GM23248 (cell line): ENCODE measurements around the gene CAPN13. TPM values are rescaled to one million over a fixed set of nuclear protein-coding genes. Genes with fewer than 3 reads are reported as not detected.

Source experiments
- DNase-seq: peaks from one replicate; pipeline ENCODE4 v3.0.0-alpha.2; 2015
- H2AFZ ChIP-seq: fragments of 200-600 bp; sonication (generic); 2 replicates; pipeline ENCODE4 v1.6.1; 2016; ENCODE audit warnings: antibody characterized with exemption
- H3F3A ChIP-seq: fragments of 200-600 bp; sonication (generic); 2 replicates; pipeline ENCODE4 v1.6.1; 2016; ENCODE audit warnings: mild to moderate bottlenecking, antibody characterized with exemption, mixed run types; ENCODE audit not compliant: insufficient read depth
- H3K27ac ChIP-seq: fragments of 200-600 bp; sonication (generic); 2 replicates; pipeline ENCODE4 v1.5.1; 2016; ENCODE audit warnings: mild to moderate bottlenecking
- H3K27me3 ChIP-seq: fragments of 200-600 bp; sonication (generic); replicated peaks from 2 replicates; pipeline ENCODE4 v1.6.1; 2016; ENCODE audit warnings: mild to moderate bottlenecking; ENCODE audit not compliant: insufficient read depth
- H3K36me3 ChIP-seq: fragments of 200-600 bp; sonication (generic); 2 replicates; pipeline ENCODE4 v1.6.1; 2016; ENCODE audit warnings: low read depth, mild to moderate bottlenecking
- H3K4me1 ChIP-seq: fragments of 200-600 bp; sonication (generic); 2 replicates; pipeline ENCODE4 v1.6.1; 2016; ENCODE audit warnings: mild to moderate bottlenecking; ENCODE audit not compliant: insufficient read depth
- H3K4me2 ChIP-seq: fragments of 200-600 bp; sonication (generic); one replicate; pipeline ENCODE4 v1.6.1; 2016; ENCODE audit warnings: mild to moderate bottlenecking; ENCODE audit not compliant: unreplicated experiment
- H3K4me3 ChIP-seq: fragments of 200-600 bp; sonication (generic); 2 replicates; pipeline ENCODE4 v1.5.1; 2016; ENCODE audit warnings: mild to moderate bottlenecking
- H3K79me2 ChIP-seq: fragments of 200-600 bp; sonication (generic); 2 replicates; pipeline ENCODE4 v1.6.1; 2016; ENCODE audit warnings: mild to moderate bottlenecking; ENCODE audit not compliant: insufficient read depth
- H3K9ac ChIP-seq: fragments of 200-600 bp; sonication (generic); 2 replicates; pipeline ENCODE4 v1.6.1; 2016; ENCODE audit warnings: mild to moderate bottlenecking
- H3K9me2 ChIP-seq: fragments of 200-600 bp; sonication (generic); 2 replicates; pipeline ENCODE4 v1.6.1; 2016; ENCODE audit warnings: mixed run types, mild to moderate bottlenecking, moderate library complexity; ENCODE audit not compliant: insufficient read depth
- H3K9me3 ChIP-seq: fragments of 200-600 bp; sonication (generic); one replicate; pipeline ENCODE4 v1.6.1; 2017; ENCODE audit warnings: low read depth
- H4K20me1 ChIP-seq: fragments of 200-600 bp; sonication (generic); 2 replicates; pipeline ENCODE4 v1.6.0; 2016; ENCODE audit not compliant: insufficient read depth
- EZH2 ChIP-seq: fragments of 200-600 bp; sonication (generic); IDR thresholded peaks from 2 replicates; pipeline ENCODE4 v1.6.1; 2018; ENCODE audit warnings: antibody characterized with exemption, mild to moderate bottlenecking; ENCODE audit not compliant: insufficient read depth, poor library complexity, severe bottlenecking
- EZH2phosphoT487 ChIP-seq: fragments of 200-600 bp; sonication (generic); IDR thresholded peaks from 2 replicates; pipeline ENCODE4 v1.6.1; 2018; ENCODE audit warnings: antibody characterized with exemption, moderate library complexity, mild to moderate bottlenecking, low read depth; ENCODE audit not compliant: insufficient read depth
- WGBS, 2 experiments: methylation state at CpG; one replicate each; pipeline ENCODE4 v1.1.6; 2015 to 2017; ENCODE audit warnings: low lambda C conversion rate in 2 of 2, low coverage in 1 of 2; ENCODE audit errors: missing lambda C conversion rate in 2 of 2; 5-methylcytosine and 5-hydroxymethylcytosine counted together
- in situ Hi-C: fragments of 300-500 bp; cut with MboI; formaldehyde crosslinking; loops from 2 replicates; pipeline ENCODE4 v1.15.0; 2020
- polyA plus RNA-seq: library from polyadenylated mRNA; unstranded; fragments of >200 nt; fragmentation: Nextera tagmentation; extraction: Ambion mirVana; gene quantifications from 2 replicates; pipeline ENCODE4 v1.2.1, GENCODE V29; 2016
- total RNA-seq: library from RNA; depleted of rRNA; stranded (reverse); fragments of >200 nt; shearing (Covaris generic); gene quantifications from 2 replicates; pipeline ENCODE4 v1.2.3, GENCODE V29; 2014

The CAPN13 gene
- total and polyA plus RNA-seq, 2 experiments from 2014 or later = not detected

- Histone ChIP-seq H3K27ac (no peak overlapping the region), H3K9me3 (no peaks in the 10 kb centered on the region), H3K4me1 (no peaks in the 10 kb centered on the region), H3F3A (no peaks in the 10 kb centered on the region), H3K9ac (no peak overlapping the region), H3K27me3 (peaks cover 7% of the 10 kb centered on the region; the same call in 1 of the 2 replicates), H3K79me2 (no peaks in the 10 kb centered on the region), H2AFZ (no peak overlapping the region), H3K9me2 (no peaks in the 10 kb centered on the region), H3K36me3 (no peaks in the 10 kb centered on the region), H3K4me2 (no peak overlapping the region), H3K4me3 (no peak overlapping the region), H4K20me1 (no peaks in the 10 kb centered on the region)
- no peak for DNase-seq
- WGBS, 2 experiments = 39 to 46% methylated on average over 8 of the region's 8 CpGs
- in situ Hi-C loops = no loop called here
- TF ChIP-seq EZH2 = no peak
- TF ChIP-seq EZH2phosphoT487 = no peak
Observed at GRCh38 chr2:30797381-30798015, 9.7 kb downstream of the CAPN13 start.

DNA sequence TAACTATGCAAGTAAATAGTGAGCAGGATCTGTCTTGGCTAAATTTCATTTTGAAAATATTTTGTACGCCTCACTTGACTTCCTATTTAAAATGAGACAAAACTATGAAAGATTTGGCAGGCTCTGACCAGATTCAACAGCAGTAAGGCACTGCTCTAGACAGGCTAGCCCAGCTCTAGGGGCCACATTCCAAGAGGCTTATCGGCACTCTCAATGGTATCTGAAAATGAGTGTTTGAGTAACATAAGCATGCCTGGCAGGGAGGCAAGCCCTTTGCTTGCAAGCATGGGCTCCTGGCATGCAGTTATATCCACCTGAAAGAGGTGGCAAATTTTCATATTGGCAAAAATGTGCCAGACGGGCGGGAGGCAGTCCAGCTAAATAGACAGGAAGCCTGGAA lies 10.5 kb downstream of the CAPN13 start:
- Histone ChIP-seq H2AFZ (no peak overlapping the region), H3K9ac (no peak overlapping the region)
- no peak for DNase-seq

GRCh38 chr2:30792521-30792920 lies 14.7 kb downstream of the CAPN13 start:
- no peaks in the 10 kb centered on the region for H3K9me3 ChIP-seq
- no peaks in the 10 kb centered on the region for H4K20me1 ChIP-seq
- H3K36me3 ChIP-seq = no peaks in the 10 kb centered on the region
- peaks cover 26% of the 10 kb centered on the region for H3K27me3 ChIP-seq
- in situ Hi-C loops = no loop called here
- no peaks in the 10 kb centered on the region for H3K79me2 ChIP-seq
- no peak overlapping the region for H2AFZ ChIP-seq
- H3K27ac ChIP-seq = no peak overlapping the region
- H3K4me1 ChIP-seq = no peaks in the 10 kb centered on the region
- TF ChIP-seq EZH2phosphoT487 = no peak
- TF ChIP-seq EZH2 = no peak
- DNase-seq = no peak
- H3K9ac ChIP-seq = no peak overlapping the region
- no peaks in the 10 kb centered on the region for H3F3A ChIP-seq
- no peaks in the 10 kb centered on the region for H3K9me2 ChIP-seq
- no peak overlapping the region for H3K4me3 ChIP-seq
- H3K4me2 ChIP-seq = no peak overlapping the region
- WGBS, 2 experiments = 38 to 42% methylated on average over 4 of the region's 4 CpGs

More for the DNA sequence above, 10.5 kb downstream of the CAPN13 start:
- H4K20me1 ChIP-seq = no peaks in the 10 kb centered on the region
- in situ Hi-C loops = no loop called here
- no peak overlapping the region for H3K4me2 ChIP-seq
- TF ChIP-seq EZH2phosphoT487 (no peak), EZH2 (no peak)
- no peaks in the 10 kb centered on the region for H3F3A ChIP-seq
- no peak overlapping the region for H3K27ac ChIP-seq
- no peaks in the 10 kb centered on the region for H3K79me2 ChIP-seq
- peaks cover 14% of the 10 kb centered on the region; the same call in 1 of the 2 replicates for H3K27me3 ChIP-seq
- 30% methylated on average over 4 of the region's 4 CpGs for WGBS, 2 experiments
- no peaks in the 10 kb centered on the region for H3K36me3 ChIP-seq
- no peaks in the 10 kb centered on the region for H3K9me3 ChIP-seq
- H3K4me1 ChIP-seq = no peaks in the 10 kb centered on the region
- H3K4me3 ChIP-seq = no peak overlapping the region
- H3K9me2 ChIP-seq = no peaks in the 10 kb centered on the region

GRCh38 chr2:30790879-30791278 lies 16.4 kb downstream of the CAPN13 start:
- no peaks in the 10 kb centered on the region for H3K9me3 ChIP-seq
- no peaks in the 10 kb centered on the region for H3K9me2 ChIP-seq
- in situ Hi-C loops = no loop called here
- no peaks in the 10 kb centered on the region for H3K36me3 ChIP-seq
- no peaks in the 10 kb centered on the region for H4K20me1 ChIP-seq
- H3F3A ChIP-seq = no peaks in the 10 kb centered on the region
- no peak overlapping the region for H3K27ac ChIP-seq
- peaks cover 26% of the 10 kb centered on the region for H3K27me3 ChIP-seq
- H3K4me2 ChIP-seq = no peak overlapping the region
- no peaks in the 10 kb centered on the region for H3K4me1 ChIP-seq
- H2AFZ ChIP-seq = no peak overlapping the region
- H3K9ac ChIP-seq = no peak overlapping the region
- H3K4me3 ChIP-seq = no peak overlapping the region
- TF ChIP-seq EZH2 = no peak
- TF ChIP-seq EZH2phosphoT487 = no peak
- no peak for DNase-seq
- no peaks in the 10 kb centered on the region for H3K79me2 ChIP-seq
- 45 to 46% methylated on average over 3 of the region's 3 CpGs for WGBS, 2 experiments
